ENCODE measurements around the gene CXorf58.

Gene CXorf58

DNA sequence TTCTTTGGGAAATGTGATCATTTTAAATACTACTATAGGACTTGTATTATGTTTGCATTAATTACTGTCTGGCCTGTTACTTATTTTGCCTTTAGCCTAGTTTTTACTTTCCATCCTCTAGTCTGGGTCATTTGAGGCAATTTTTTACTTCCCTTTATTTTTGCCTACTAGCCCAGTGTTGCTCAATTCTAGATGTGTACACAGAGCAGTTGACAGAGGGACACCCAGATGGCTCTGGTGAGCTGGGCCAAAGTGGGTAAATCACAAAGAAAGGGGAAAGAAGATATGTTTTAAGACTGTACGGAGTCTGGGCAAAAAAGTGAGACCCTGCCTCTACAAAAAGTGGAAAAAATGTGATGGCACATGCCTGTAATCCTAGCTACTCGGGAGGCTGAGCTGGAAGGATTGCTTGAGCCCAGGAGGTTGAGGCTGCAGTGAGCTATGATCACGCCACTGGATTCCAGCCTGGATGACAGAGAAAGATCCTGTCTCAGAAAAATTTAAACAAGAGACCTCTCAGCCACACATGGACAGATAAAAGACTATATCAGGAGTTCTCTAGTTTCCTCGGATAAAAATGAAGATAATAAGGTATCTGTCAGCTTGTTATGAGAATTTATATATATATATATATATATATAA, 35.8 kb upstream of the CXorf58 start:
- TF ChIP-seq POLR2AphosphoS5 (IDR thresholded peaks at IDR 0.05; ENCODE audit: low read depth, low read length) (no peak), SIN3A (IDR thresholded peaks at IDR 0.05; ENCODE audit: borderline replicate concordance, insufficient read depth, low read length) (no peak), FOXP2 (optimal IDR thresholded peaks at IDR 0.05; ENCODE audit: borderline replicate concordance, extremely low read depth, extremely low read length, insufficient read depth) (no peak)

DNA sequence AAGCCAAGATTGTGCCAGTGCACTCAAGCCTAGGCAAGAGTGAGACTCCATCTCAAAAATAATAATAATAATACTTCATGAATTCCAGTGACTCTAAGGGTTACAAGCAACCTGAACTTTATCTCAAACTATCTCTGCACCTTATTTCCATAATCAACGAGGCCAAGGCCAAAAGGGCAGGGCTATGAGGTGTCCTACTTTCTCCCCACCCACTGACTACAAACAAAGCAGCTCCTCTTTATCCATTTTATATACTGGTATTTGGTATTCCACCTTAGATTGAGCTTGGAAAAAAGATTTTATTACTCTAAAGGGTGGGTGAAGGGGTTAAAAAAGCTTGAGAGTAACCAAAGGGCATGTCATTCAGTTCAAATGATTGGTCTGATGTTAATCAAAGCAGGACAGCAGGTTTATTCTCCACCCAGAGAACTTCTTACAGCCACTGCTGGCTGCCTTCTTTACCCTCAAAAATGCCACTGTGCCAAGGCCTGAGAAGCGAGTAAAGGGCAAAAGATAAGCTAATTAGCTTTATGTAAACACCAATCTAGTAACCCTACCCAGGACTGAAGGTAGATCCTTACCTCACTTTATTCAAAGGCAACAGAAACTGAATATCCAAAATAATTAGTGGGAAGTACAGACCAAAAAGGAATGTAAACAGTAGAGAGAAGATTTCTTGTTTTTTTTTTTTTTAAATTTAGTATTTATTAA, 28.3 kb upstream of the CXorf58 start:
- TF ChIP-seq TAF1 (IDR thresholded peaks at IDR 0.05; ENCODE audit: borderline replicate concordance, insufficient read depth, low read length) (no peak), SIN3A (IDR thresholded peaks at IDR 0.05; ENCODE audit: borderline replicate concordance, insufficient read depth, low read length) (no peak), FOXP2 (optimal IDR thresholded peaks at IDR 0.05; ENCODE audit: borderline replicate concordance, extremely low read depth, extremely low read length, insufficient read depth) (no peak), POLR2AphosphoS5 (IDR thresholded peaks at IDR 0.05; ENCODE audit: low read depth, low read length) (no peak)
- TF ChIP-seq, protein P1, sequence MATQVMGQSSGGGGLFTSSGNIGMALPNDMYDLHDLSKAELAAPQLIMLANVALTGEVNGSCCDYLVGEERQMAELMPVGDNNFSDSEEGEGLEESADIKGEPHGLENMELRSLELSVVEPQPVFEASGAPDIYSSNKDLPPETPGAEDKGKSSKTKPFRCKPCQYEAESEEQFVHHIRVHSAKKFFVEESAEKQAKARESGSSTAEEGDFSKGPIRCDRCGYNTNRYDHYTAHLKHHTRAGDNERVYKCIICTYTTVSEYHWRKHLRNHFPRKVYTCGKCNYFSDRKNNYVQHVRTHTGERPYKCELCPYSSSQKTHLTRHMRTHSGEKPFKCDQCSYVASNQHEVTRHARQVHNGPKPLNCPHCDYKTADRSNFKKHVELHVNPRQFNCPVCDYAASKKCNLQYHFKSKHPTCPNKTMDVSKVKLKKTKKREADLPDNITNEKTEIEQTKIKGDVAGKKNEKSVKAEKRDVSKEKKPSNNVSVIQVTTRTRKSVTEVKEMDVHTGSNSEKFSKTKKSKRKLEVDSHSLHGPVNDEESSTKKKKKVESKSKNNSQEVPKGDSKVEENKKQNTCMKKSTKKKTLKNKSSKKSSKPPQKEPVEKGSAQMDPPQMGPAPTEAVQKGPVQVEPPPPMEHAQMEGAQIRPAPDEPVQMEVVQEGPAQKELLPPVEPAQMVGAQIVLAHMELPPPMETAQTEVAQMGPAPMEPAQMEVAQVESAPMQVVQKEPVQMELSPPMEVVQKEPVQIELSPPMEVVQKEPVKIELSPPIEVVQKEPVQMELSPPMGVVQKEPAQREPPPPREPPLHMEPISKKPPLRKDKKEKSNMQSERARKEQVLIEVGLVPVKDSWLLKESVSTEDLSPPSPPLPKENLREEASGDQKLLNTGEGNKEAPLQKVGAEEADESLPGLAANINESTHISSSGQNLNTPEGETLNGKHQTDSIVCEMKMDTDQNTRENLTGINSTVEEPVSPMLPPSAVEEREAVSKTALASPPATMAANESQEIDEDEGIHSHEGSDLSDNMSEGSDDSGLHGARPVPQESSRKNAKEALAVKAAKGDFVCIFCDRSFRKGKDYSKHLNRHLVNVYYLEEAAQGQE (IDR thresholded peaks at IDR 0.05; ENCODE audit: insufficient read depth in 1 of 2, low read depth in 2 of 2, low read length in 2 of 2): no peak

DNA sequence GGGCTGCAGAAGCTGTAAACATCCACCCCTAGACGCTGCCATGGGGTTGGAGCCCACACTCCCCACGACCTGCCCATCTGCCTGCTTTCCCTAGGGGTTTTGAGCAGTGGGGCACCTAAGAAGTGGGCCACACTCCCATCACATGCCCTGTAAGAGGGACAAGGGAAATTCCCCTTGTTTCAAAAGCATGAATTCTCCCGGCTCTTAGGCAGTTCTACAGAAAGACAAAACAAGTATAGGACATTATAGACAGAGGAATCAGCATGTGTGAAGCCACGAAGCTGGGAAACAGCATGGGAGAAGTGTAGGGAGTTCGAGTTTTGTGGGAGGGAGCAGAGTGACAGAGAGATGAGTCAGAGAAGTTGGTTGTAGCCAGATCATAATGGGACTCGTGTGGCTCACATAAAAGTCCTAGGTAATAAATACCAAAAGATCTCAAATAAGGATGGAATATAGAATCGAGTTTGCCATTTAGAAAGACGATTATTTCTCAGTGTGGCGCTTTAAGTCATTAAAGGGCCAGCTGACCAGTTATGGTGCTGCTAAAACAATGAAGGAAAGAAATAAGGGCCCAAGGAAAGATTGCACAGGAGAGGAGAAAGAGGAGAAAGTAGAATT, 24.0 kb upstream of the CXorf58 start:
- TF ChIP-seq FOXP2 (optimal IDR thresholded peaks at IDR 0.05; ENCODE audit: borderline replicate concordance, extremely low read depth, extremely low read length, insufficient read depth): no peak
- no peak for TF ChIP-seq POLR2AphosphoS5 (IDR thresholded peaks at IDR 0.05; ENCODE audit: low read depth, low read length)
- no peak for TF ChIP-seq SIN3A (IDR thresholded peaks at IDR 0.05; ENCODE audit: borderline replicate concordance, insufficient read depth, low read length)
- no peak for TF ChIP-seq TAF1 (IDR thresholded peaks at IDR 0.05; ENCODE audit: borderline replicate concordance, insufficient read depth, low read length)
- TF ChIP-seq, protein P1 (IDR thresholded peaks at IDR 0.05; ENCODE audit: insufficient read depth in 1 of 2, low read depth in 2 of 2, low read length in 2 of 2): no peak

DNA sequence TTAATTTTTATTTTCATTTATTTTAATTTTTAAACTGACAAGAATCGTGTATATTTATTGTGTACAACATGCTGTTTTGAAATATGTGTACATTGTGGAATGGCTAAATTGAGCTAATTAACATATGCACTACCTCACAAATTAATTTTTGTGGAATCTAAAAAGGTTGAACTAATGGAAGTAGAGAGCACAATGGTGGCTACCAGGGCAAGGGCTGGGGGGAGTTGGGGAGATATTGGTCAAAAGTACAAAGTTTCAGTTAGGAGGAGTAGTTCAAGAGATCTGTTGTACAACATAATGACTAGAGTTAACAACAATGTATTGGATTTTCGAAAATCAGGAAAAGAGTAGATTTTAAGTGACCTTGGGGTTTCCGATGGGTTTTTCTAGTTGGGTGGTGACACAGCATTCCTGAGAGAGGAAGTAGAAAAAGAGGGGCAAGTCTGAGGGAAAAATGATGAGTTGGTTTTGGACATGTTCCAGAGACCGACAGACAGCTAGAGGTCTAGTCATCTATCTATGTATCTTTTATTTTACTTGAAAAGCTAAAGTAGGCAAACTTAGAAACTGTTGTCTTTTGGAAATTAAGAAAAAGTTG, 23.3 kb upstream of the CXorf58 start:
- no peak for TF ChIP-seq FOXP2 (optimal IDR thresholded peaks at IDR 0.05; ENCODE audit: borderline replicate concordance, extremely low read depth, extremely low read length, insufficient read depth)
- TF ChIP-seq POLR2AphosphoS5 (IDR thresholded peaks at IDR 0.05; ENCODE audit: low read depth, low read length): no peak
- TF ChIP-seq TAF1 (IDR thresholded peaks at IDR 0.05; ENCODE audit: borderline replicate concordance, insufficient read depth, low read length): no peak
- TF ChIP-seq, protein P1 (IDR thresholded peaks at IDR 0.05; ENCODE audit: insufficient read depth in 1 of 2, low read depth in 2 of 2, low read length in 2 of 2): no peak
- no peak for TF ChIP-seq SIN3A (IDR thresholded peaks at IDR 0.05; ENCODE audit: borderline replicate concordance, insufficient read depth, low read length)

DNA sequence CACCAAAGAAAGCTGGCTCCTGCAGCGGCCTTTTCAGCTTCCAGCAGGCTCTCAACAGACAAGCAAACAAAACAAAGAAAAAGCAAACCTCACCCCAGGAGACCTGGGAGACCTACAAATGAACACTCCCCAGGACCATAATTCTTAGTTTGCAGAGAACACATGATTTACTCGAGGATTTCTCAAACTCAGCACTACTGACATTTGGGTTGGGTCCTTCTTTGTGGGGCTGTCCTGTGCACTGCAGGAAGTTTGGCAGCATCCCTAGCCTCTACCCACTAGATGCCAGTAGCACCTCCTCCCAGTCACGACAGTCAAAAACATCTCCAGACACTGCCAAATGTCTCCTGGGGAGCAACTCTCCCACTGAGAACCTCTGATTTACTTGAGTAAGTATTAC, 22.0 kb upstream of the CXorf58 start:
- TF ChIP-seq POLR2AphosphoS5 (IDR thresholded peaks at IDR 0.05; ENCODE audit: low read depth, low read length) (no peak), TAF1 (IDR thresholded peaks at IDR 0.05; ENCODE audit: borderline replicate concordance, insufficient read depth, low read length) (no peak), FOXP2 (optimal IDR thresholded peaks at IDR 0.05; ENCODE audit: borderline replicate concordance, extremely low read depth, extremely low read length, insufficient read depth) (no peak), SIN3A (IDR thresholded peaks at IDR 0.05; ENCODE audit: borderline replicate concordance, insufficient read depth, low read length) (no peak)
- TF ChIP-seq, protein P1 (IDR thresholded peaks at IDR 0.05; ENCODE audit: insufficient read depth in 1 of 2, low read depth in 2 of 2, low read length in 2 of 2): no peak

Data from PFSK-1 (cell line).